DOHH2 (cell line): Measurements from ENCODE around the gene PUS10.

ENCODE experiments used
- EZH2phosphoT487 ChIP-seq: fragments of 200-600 bp; sonication (generic); IDR thresholded peaks from 2 replicates; pipeline ENCODE4 v1.6.1; 2017; ENCODE audit warnings: borderline replicate concordance, mild to moderate bottlenecking, antibody characterized with exemption, low read length, moderate library complexity, mixed read lengths
- TF ChIP-seq, protein P1 (sequence below): fragments of 200-600 bp; sonication (generic); IDR thresholded peaks from one replicate; pipeline ENCODE4 v1.5.1; 2014; ENCODE audit warnings: antibody characterized with exemption, mild to moderate bottlenecking, low read depth, low read length; ENCODE audit not compliant: poor library complexity, severe bottlenecking

DNA sequence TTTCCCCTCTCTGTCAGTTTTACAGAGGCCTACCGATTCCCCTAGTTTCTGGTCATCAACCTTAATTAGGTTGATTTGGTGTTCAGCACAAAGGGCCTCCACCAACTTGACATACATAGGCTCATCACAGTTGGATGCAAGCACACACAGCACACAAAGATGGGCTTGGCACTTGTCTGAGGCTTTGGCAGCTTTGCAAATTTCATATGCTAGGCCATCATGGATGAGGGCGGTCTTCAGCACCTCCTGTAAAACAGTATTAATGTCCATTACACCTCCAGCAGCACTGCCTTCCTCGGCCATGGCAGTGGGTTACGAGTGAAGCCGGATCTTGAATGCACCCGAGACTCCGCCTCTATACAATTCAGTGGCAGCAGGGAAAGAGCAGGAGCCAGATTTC lies 79.8 kb downstream of the PUS10 start:
- TF ChIP-seq, protein P1, sequence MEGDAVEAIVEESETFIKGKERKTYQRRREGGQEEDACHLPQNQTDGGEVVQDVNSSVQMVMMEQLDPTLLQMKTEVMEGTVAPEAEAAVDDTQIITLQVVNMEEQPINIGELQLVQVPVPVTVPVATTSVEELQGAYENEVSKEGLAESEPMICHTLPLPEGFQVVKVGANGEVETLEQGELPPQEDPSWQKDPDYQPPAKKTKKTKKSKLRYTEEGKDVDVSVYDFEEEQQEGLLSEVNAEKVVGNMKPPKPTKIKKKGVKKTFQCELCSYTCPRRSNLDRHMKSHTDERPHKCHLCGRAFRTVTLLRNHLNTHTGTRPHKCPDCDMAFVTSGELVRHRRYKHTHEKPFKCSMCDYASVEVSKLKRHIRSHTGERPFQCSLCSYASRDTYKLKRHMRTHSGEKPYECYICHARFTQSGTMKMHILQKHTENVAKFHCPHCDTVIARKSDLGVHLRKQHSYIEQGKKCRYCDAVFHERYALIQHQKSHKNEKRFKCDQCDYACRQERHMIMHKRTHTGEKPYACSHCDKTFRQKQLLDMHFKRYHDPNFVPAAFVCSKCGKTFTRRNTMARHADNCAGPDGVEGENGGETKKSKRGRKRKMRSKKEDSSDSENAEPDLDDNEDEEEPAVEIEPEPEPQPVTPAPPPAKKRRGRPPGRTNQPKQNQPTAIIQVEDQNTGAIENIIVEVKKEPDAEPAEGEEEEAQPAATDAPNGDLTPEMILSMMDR = no peak
- TF ChIP-seq EZH2phosphoT487 = no peak
